Fibroblast of pulmonary artery (primary cell): ENCODE data around the gene GMDS.

Experiments used
- DNase-seq: peaks from one replicate; pipeline ENCODE4 v3.0.0-alpha.2; 2010; ENCODE audit warnings: low read depth
- H3K4me3 ChIP-seq: replicated peaks from 2 replicates; pipeline ENCODE4 v1.5.1; 2011; ENCODE audit warnings: low read depth, mild to moderate bottlenecking, control low read depth, low read length, moderate library complexity
- CTCF ChIP-seq: IDR thresholded peaks from 2 replicates; pipeline ENCODE4 v1.5.1; 2011; ENCODE audit warnings: mild to moderate bottlenecking, control low read depth, low read length, inconsistent platforms; ENCODE audit errors: missing control alignments

The GMDS gene

GRCh38 chr6:1913577-1913976 is 331.8 kb downstream of the GMDS start:
- no peak for TF ChIP-seq CTCF
- no peak overlapping the region for H3K4me3 ChIP-seq
- no peak for DNase-seq

DNA sequence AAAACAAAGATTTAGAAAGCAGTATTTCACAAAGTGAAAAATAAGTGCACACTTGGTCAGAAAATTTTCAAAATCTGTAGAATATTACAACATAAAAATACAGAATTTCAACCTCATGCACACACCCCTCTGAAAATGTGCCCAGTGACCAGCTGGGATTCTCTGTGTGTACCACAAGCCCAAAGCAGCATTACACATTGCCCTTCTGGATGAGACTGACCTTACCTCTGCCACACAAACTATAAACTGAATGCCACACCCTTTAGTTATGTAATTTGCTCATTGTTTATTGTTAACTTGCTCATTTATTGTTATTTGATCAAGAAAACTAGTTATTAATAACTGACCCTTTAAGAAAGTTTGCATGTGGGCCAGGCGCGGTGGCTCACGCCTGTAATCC is 332.7 kb downstream of the GMDS start:
- H3K4me3 ChIP-seq: no peak overlapping the region
- DNase-seq: no peak
- TF ChIP-seq CTCF: no peak

DNA sequence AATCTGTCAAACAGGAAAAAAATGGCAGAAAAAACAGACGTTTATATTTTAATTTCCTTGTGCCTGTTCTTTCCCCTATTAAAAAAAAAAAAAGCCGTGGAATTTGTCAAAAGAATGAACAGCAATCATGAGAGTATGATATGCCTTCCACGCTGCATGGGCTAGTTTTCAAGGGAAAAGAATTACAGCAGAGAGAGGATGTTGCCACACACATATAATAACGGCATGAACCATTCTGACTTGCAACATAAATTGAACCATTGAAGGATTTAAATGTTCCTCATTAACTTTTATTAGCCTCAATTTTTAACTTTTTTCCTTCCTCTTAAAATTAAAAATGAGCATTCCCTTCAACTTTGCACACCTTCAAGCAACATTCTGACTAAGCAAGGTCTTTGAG is 333.9 kb downstream of the GMDS start:
- no peak overlapping the region for H3K4me3 ChIP-seq
- TF ChIP-seq CTCF: no peak
- DNase-seq: peak; percentile 63

DNA sequence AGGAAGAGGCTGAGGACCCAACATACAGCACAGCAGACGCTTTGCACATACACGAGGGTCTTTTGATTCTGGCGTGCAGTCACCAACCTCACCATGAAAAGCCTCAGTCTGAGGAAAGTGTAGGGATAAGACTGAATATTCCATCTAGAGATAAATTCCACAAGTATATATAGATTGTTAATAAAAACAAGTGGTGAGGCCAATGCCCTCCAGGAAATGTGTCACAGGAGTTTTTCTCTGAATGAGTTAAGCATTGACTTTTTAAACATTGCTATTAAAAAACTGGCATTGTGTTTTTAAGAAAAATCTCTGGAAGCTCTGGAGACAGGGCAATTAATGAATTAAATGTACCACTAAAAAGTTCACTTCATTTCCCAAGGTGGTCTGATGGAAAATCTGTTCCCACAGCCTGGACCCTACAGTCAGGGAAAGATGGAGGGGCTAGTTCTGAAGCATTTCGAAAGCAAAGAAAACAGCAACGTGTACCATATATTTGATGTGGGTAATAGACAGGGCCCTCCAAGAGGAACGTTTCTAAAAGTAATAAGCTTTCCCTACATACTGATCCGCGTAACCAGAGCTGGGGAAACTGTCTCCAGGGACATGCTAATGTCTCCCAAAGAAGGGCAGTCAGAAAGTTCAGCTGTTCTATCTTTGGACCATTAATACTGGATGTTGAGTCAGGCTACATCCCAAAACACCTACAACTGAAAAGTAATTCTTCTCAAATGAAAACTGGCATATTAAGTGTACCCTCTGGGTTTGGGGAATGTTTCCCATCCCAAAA is 334.6 kb downstream of the GMDS start:
- no peak for TF ChIP-seq CTCF
- DNase-seq: no peak
- H3K4me3 ChIP-seq: no peak overlapping the region

DNA sequence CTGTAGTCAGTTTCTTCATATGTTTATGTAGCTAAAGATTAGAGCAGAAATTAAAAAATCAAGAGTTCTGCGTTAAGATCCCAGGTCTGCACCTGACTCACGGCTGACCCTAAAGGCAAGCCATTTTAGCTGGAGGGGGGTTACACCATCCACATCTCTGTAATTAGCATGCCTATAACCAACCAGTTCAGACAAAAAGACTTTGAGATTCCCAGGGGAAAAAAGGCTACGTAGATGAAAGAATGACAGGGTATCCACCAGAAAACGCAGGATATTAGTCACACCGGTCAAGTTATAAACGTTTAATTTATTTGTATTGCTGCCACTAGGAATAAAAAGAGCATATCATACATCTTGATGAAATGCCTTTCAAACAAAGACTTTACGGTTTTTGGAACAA is 336.6 kb downstream of the GMDS start:
- no peak overlapping the region for H3K4me3 ChIP-seq
- DNase-seq: no peak
- no peak for TF ChIP-seq CTCF

GRCh38 chr6:1906609-1907008 is 338.8 kb downstream of the GMDS start:
- no peak for DNase-seq
- no peak overlapping the region for H3K4me3 ChIP-seq
- no peak for TF ChIP-seq CTCF

- no peak for TF ChIP-seq CTCF
- no peak for DNase-seq
- H3K4me3 ChIP-seq: no peak overlapping the region
These were observed 339.4 kb downstream of the GMDS start for GRCh38 chr6:1906014-1906413.
